Endothelial cell of hepatic sinusoid (primary cell): ENCODE data around the gene YPEL2.
"Not testable (repeated sequence)": the region's sequence is repeated elsewhere in the genome, so short reads cannot be mapped to it uniquely, and the experiment has no call there.

Source experiments
- in situ Hi-C: cut with HindIII; loops from 2 replicates; pipeline ENCODE4 v1.10.0; 2017; ENCODE audit warnings: low sequenced_read_pairs

YPEL2 gene

GRCh38 chr17:59331129-59331928, at the start of gene YPEL2:
TSS of gene YPEL2 (plus strand) at chr17:59331655. CDS start at chr17:59353410, 21,755 bp downstream.
- in situ Hi-C loops: loop anchor here (10.0 kb wide), 1 partner anchor 93 kb away; no protein-coding TSS in a partner anchor

GRCh38 chr17:59284317-59284716, 47.1 kb upstream of the YPEL2 start:
- in situ Hi-C loops: no loop called here

GRCh38 chr17:59287452-59287851, 44.0 kb upstream of the YPEL2 start:
- in situ Hi-C loops: no loop called here

GRCh38 chr17:59287891-59288290, 43.6 kb upstream of the YPEL2 start:
- in situ Hi-C loops: no loop called here

- in situ Hi-C loops: no loop called here
These were observed 41.5 kb upstream of the YPEL2 start for GRCh38 chr17:59289981-59290301.

GRCh38 chr17:59290302-59290998, 41.0 kb upstream of the YPEL2 start:
- in situ Hi-C loops: not testable (repeated sequence)

GRCh38 chr17:59292174-59292523, 39.3 kb upstream of the YPEL2 start:
- in situ Hi-C loops: no loop called here

- in situ Hi-C loops: no loop called here
These were observed 35.3 kb upstream of the YPEL2 start for GRCh38 chr17:59296190-59296589.

- in situ Hi-C loops: no loop called here
These were observed 32.9 kb upstream of the YPEL2 start for GRCh38 chr17:59298521-59298920.

GRCh38 chr17:59299400-59300092, 31.9 kb upstream of the YPEL2 start:
- in situ Hi-C loops: no loop called here

- in situ Hi-C loops: no loop called here
These were observed 30.5 kb upstream of the YPEL2 start for GRCh38 chr17:59300941-59301340.

- in situ Hi-C loops: no loop called here
These were observed 26.6 kb upstream of the YPEL2 start for GRCh38 chr17:59304811-59305210.

GRCh38 chr17:59310263-59310920, 21.1 kb upstream of the YPEL2 start:
- in situ Hi-C loops: no loop called here

- in situ Hi-C loops: no loop called here
These were observed 20.4 kb upstream of the YPEL2 start for GRCh38 chr17:59311051-59311468.

- in situ Hi-C loops: not testable (repeated sequence)
These were observed 19.9 kb upstream of the YPEL2 start for GRCh38 chr17:59311521-59311920.

GRCh38 chr17:59315866-59316265, 15.6 kb upstream of the YPEL2 start:
- in situ Hi-C loops: no loop called here

GRCh38 chr17:59327121-59327980, 4.1 kb upstream of the YPEL2 start:
- in situ Hi-C loops: no loop called here

- in situ Hi-C loops: no loop called here
These were observed 3.5 kb upstream of the YPEL2 start for GRCh38 chr17:59327981-59328290.

GRCh38 chr17:59328601-59329000, 2.9 kb upstream of the YPEL2 start:
- in situ Hi-C loops: no loop called here
